GM21360 (cell line): ENCODE data around the gene RALB.

Experiments
- ATAC-seq: cut with Tn5 transposase; IDR thresholded peaks from one replicate; pipeline ENCODE4 v1.9.1; 2021; ENCODE audit warnings: mild to moderate bottlenecking, moderate library complexity; ENCODE audit not compliant: unreplicated experiment

RALB gene

DNA sequence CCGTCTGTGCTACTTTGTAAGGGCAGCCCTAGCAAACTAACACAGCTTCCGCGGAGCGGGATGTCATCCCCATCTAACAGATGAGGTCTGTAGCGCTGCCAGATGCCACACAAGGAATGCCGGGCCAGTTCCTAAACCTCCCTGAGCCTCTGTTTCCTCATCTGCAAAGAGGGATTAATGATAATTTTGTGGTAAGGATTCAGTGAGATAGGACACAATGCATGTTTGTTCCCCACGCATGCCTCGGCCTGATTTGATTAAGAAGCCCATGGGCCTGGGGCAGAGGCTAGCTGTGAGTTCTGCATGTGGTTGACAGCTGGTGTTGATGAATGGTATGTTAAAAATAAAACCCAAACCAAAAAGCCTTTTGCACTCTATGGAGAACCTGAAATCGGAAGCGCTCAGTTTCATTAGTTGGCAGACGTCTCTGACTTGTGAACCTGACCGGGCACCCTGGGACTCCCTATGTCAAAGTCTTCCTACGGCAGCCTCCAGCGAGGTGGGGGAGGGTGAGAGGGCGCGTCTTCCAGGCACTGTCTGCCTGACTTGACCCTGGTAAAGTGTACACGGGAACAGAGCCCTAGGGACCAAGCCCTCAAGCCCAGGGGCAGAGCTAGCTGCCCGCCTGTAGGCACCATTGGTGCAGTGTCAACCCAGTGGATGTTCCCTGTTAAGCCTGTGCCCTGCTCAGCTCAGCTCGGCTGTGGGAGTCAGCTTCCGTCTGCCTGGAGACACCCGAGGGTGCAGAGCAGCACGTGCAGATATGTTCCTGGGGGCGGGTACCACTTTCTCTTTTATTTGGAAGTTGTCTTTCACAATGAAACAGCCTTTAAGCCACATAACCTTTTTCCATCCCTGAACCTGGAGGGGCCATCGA is 78.5 kb downstream of the RALB start:
- ATAC-seq, result no peak

DNA sequence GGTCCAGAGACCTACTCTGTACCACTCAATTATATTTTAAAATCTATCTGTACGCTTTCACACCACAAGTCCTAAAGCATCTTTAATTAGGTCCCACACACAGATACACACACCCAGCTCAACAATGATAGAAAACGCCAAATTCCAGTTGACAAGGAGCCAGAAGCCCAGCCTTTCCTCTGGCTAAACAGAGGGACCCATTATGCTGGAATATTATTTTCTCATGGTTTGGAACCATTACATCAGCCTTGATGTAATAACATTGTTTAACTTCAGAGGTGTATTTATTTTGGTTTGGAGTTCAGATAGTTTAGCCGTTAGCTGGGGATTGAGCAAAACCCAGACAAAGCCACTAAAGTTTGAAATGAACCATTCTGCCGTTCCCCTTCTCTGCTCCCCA is 79.3 kb downstream of the RALB start:
- ATAC-seq, result no peak

DNA sequence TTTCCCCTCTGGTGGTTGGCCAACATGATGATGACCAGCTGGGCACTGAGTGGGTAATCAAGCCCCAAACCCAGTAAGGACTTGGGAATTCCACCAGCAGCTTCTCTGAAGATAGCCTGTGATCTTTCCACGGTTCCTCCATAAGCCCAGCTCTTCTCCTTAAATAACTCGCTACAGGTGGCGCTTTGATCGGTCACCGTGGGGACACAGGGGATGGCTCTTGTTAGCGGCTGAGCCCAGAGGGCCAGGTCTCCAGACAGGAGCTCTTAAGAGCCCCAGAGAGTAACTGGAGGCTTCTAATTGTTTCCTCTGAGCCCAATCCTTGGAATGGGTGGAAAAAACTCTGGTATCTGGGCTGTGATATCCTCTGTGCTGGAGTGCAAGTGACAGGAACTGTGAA is 79.7 kb downstream of the RALB start:
- ATAC-seq, result no peak

DNA sequence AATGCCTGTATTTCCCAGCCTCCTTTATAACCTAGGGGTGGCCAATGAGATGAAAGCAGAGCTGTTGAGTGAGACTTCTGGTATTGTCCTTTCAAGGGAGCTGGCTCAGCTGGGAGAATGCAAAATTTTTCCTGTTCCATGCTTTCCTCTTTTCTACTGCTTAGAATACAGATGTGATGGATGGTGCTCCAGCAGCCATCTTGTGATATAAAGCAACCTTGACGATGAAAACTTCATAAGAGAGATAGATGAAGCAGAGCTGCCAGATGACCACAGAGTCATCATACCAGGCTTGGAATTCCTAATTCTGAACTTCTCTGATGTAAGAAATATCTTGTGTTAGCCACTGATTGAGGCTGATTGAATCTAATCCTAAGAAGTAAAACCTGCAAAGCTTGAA is 81.4 kb downstream of the RALB start:
- ATAC-seq, result no peak

DNA sequence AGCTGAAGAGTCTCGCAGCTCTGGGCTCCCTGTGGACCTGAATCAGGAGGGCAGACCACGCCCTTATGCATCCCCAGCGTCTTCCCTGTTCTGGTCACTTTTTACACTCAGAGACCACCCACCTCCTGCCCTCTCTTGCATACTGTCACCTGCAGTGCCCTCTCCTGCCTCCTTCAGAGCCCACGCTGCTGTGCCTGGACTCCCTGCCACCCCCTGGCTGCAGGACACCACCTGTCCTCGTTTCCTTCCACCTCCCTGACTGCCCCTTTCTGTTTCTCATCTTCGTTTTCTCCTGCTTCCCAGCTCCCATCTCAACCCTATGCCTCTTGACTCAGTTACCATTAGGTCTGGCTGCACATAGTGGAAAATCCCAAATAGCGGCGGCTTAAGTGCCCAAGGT is 84.1 kb downstream of the RALB start:
- ATAC-seq, result no peak

DNA sequence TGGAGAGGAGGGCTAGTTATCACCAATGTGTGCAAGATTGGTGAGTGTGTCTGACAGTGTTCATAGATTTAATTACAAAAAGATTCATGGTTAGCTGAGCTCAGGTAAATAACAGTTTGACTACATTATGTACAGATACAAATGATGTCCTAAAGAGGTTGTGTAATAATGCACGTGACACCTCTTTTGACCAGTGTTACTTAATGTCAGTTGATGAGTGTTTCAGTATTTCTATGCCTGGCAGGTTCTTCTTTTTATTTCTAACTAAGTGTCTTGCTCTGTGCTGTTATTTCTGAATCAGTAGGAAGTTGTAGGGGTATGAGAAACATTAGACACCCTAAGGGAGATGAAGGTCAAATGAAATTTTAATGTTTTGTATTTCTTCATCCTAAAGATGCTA is 85.4 kb downstream of the RALB start:
- no peak for ATAC-seq

DNA sequence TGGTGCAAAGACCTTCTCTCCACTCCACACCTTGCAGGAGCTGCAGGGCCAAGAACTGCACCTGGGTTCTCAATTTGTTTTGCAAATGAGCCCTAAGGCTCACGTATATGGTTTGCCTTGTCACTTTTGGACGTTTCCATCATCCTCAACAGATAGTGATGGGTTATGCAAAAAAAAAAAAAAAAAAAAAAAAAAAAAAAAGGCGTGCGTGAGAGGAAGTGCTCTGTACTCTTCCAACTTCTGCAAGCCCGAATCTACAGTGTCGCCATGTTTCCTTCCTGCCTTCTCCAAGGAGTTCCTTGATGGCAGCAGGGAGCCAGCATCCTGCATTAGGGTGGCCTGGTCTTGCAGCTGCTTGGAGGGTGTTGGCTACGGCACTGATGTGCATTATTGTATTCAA is 89.3 kb downstream of the RALB start:
- no peak for ATAC-seq

DNA sequence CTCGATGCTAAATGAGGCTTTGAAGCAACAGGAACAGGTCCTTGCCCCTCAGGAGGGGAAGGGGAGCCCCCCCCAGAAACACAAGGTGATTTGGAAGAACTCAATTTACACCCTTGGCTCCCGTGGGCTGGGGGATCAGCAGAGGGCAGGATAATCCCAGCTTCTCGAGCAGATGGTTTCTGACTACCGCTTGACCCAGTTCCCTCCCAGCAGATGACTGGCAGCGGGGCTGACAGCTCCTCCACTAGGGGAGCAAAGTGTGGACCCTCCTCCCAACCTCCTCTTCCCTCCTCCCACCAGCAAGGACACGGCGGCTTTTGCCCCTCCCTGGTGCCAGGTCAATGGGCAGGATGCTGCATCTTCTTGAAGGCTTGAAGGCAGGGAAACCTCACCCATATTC is 89.8 kb downstream of the RALB start:
- ATAC-seq, result no peak

DNA sequence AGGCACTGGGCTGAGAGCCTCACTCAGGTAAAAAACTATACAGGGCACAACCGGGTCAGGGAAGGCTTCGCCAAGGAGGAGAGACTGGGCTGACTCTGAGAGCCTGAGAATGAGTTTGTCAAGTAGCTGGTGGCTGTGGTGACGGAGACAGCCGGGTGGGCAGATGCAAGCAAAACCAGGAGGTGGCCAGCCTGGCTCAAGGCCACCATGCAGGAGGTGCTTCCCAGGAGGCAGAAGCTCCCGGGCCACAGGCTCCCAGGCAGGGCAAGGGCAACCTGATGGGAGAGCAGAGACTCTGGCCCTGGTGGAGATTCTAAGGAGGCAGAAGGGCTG is 90.4 kb downstream of the RALB start:
- no peak for ATAC-seq

DNA sequence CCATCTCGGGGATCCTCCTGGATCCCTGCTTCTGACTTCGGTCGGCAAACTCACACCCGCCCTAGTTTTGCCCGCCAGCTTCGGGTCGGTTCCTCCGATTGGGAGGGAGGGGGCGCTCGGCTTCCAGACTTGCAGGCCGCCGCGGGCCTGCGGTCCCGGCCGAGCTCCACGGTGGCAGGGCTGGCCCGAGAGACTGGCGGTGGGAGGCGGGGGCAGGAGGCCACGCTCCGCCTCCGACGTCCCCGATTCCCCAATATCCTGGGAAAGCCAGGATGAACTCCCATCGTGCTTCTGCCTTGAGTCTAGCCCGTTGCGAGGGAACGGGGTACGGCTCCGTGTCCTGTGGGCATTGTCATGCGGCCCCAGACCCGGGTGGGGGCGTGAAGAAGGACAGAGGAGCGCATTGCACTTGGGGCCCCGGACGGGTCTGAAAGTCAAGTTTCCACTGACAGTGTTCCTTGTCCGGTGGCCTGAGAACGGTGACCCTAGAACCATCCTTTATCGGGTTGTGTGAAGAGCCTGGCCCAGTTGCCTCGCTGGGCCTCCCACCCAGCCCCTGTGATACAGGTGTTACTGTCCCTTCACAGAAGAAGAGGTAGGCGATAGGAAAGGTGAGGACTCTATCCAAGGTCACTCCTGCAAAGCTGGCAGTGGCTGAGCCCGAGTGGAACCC is 90.9 kb downstream of the RALB start:
- no peak for ATAC-seq
